A204.1 (cell line): ENCODE results near the gene PPP1R7.

ENCODE experiments used
- FAIRE-seq: peaks from 2 replicates; lab custom pipeline; 2012; peaks lifted over from hg19 to GRCh38; lab: Jason Lieb, UNC

The PPP1R7 gene

DNA sequence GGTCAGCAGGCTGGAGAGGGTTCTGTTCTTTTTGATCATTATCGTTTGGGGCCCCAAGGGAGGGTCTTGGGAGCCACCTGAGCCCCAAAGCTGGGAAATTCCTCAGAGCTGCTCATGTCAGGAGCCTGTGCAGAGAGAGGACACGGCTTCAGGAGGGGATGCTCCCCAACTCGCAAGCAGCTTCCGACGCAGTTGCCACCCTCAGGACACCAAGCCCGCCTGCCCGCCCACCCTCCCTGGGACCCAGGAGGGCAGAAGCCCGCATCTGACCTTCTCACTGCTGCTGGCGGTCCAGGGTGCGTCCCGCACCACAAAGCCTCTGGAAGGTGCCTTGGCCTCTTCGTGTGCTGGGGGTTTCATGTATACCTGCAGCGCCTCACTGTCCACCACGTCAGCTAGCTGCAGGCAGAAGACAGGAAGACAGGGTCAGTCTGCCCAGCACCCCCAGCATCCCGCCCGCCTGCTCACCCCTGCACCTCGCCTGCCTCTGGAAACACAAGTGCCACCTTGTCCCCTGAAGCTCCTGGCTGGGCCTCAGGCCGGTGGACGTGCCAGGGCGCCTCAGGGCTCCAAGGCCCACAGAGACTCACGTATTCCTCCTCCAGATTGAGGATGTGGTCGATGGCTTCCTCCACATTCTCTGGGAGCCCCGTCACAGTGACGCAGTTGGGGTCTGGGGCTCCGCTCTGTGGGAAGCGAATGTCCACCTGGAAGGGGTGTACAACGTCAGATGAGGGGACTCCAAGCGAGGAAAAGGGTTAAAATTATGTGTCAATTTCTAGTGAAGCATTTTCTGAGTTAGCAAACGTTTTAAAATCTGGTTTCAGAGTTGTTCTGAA lies 79.5 kb downstream of the PPP1R7 start:
- no peak for FAIRE-seq

GRCh38 chr2:241230435-241230834 lies 80.2 kb downstream of the PPP1R7 start:
- no peak for FAIRE-seq

GRCh38 chr2:241232736-241233575 lies 82.7 kb downstream of the PPP1R7 start:
- no peak for FAIRE-seq
